Non-pigmented ciliary epithelial cell (primary cell): ENCODE data around the gene DBNDD2.

Experiments
- DNase-seq: peaks from one replicate; pipeline ENCODE4 v3.0.0-alpha.2; 2010; ENCODE audit warnings: low read depth

Gene DBNDD2

DNA sequence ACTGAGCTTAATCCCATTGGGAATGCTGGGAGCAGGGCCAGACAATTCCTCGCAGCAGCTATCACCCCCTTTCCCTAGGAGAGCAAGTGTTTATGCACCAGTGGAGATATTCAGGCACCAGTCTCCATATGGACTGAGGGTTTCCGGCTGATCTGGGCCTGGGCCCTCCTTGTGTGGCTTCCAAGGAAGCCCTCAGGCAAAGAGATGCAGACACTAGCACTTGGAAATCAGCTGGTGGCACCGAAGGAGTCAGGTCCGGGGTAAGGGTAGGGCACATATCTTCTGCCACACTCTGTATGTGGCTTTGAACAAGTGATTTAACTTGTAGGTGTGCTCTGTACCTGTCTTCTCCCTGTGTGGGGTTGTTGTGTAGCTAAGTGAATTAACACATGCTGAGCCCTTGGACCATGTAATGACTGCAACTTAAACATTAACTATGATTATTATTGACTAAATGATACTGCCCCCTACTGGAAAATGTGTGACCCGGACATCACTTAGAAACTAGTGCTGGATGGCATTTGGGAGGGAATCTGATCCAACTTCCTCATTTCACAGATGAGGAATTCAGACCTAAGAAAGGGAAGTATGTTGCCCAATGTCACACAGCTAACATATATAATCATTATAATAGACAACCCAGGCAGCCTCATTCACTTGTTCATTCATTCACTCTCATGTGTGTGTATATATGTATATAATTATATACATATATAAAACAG, 42.2 kb downstream of the DBNDD2 start:
- DNase-seq, result no peak

DNA sequence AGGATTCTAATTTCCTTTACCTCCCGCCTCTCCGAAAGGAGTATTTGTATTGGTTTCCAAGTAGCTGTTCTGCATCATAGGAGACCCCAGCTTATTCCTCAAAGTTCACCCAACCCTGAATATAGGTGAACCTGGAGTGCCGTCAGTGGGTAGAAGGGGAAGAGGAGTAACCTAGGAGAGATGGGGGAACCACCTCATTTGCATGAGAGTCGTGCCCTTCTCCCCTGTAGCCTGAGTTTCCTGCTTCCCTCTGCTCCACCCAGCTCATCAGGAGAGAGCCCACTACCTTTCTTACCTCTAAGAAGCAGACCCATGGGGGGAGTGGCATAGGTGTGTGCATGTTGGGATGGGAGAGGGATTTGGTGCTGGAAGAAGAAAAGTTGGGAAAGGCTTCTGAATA, 44.1 kb downstream of the DBNDD2 start:
- no peak for DNase-seq

DNA sequence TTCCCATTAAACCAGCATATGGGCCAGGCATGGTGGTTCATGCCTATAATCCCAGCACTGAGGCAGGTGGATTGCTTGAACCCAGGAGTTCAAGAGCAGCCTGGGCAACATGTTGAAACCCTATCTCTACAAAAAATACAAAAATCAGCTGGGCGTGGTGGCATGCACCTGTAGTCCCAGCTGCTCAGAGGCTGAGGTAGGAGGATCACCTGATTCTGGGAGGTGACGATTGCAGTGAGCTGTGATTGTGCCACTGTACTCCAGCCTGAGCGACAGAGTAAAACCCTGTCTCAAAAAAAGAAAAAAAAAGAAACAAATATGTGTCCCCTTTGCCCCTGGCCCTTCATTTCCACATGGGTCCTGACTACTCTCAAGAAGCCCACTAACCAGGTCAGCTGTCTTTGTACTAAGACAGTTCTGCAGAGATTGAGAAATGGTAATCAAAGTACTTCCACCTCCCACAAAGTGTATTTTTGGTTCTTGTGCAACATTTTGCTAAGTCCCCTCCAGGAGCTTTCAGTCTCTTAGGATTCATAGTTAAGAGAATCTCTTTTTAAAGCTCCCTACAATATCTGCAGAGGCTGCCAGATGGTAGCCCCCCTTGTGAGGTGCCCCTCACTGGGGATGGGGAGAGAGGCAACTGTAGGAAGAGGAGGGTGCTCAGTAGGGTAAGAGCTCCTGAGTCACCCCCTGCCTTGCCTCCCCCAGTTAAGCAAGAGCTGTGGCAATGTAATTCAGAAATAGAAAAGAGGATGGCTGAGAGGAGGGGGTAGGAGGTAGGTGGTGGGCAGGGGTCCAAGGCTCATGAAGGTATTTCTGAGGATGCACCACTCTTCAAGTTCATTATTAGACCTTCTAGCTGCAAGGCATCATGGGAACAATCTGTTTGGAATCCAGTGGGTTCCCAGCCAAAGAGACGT, 44.9 kb downstream of the DBNDD2 start:
- DNase-seq, result no peak

DNA sequence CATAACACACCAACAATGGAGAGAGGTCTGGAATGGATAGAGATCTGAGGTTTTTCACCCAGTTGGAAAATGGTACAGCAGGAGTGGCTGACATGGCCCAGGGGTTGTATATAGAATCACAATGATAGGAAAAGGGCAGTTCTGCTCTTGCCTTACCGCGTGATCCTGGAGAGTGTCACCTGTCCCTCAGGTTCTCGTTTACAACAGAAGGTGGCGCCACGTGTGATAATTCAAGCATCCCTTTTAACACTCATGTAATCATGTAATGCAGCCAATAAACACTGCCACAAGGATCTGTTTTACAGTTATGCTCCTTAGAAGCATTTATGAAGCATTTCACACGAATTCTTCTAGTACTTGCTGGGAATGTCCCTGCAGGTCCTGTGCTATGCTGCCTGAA, 48.5 kb downstream of the DBNDD2 start:
- DNase-seq, result no peak

DNA sequence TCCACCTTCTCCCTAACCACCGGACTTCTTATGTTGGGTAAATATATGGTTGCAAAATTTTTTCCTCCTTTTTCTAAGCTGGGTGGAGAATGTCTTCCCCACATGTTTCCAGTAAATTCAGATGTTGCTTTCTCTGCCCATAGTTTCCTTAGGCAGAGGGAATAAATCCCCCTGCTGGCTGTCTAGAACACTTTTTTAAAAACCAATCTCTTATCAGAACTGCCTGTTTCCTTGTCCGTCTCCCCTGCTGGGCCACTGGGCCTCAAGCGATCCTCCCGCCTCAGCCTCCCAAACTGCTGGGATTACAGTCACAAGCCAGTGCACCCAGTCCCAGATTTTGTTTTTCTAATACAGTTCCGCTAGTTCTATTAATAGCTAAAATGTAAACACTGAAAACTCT, 51.5 kb downstream of the DBNDD2 start:
- no peak for DNase-seq
